Ramos (cell line): ENCODE results near the gene TTC21B.

ENCODE experiments used
- in situ Hi-C: fragments of 300-500 bp; cut with MboI; formaldehyde crosslinking; loops from one replicate; pipeline ENCODE4 v1.14.3; 2022; ENCODE audit warnings: low sequenced_read_pairs; ENCODE audit not compliant: unreplicated experiment

The TTC21B gene

DNA sequence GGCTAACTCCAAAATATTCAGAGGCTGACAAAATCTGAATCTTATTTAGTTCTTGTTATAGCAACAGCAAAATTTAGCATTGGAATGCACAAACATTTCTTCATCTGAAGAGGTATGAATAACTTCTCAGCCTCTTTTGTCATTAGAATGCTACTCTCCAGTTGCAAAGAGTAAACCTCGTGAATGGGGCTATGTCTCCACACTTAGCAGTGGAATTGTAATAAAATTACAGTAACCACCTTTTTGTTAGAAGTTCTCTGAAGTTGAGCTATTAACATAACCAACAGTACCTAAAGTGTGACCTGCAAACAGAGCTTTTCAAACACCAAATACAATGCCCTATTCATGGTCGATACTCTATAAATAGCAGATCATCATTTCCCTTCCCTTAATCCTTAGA is 109.4 kb downstream of the TTC21B start:
- in situ Hi-C loops: no loop called here

DNA sequence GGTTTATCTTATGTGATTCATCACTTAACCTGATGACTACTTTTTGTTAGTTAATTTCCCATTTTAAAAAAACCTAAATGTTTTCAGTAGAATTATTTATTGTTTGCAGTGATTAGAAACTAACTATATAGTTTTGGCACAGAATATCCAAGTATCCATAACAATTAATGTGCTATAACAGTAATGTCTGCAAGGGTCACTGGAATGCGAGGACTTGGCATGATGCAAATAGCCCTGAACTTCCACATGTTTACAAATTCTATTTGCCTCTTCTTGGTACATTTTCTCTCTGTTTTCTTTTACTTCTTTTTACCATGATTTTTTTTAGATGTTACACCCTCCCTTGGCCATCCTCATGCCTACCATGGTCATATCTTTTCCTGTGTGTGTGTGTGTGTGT is 110.2 kb downstream of the TTC21B start:
- in situ Hi-C loops: no loop called here

DNA sequence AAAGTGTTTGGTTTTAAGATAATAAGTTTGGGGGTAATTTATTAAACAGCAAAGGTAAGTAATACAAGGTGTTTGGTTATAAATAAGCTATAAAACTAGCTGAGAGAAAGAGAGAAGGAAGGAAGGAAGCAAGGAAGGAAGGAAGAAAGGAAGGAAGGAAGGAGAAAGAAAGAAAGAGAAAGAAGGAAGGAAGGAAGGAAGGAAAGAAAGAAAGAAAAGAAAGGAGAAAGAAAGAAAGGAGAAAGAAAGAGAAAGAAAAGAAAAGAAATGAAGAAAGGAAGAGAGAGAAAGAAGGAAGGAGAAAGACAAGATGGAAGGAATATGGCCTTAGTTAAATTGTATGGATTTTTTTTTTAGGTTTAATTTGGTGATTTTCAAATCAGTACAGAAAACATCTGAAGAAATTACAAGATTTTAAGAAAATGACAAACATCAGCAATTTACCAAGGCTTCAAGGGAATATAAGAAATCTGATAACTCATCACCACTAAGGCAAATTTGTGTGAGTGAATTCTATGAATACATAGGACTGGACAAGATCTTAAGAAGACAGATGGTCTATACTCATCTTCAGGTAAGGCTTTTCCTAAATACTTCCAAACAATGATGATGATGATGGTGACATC is 113.1 kb downstream of the TTC21B start:
- in situ Hi-C loops: no loop called here

DNA sequence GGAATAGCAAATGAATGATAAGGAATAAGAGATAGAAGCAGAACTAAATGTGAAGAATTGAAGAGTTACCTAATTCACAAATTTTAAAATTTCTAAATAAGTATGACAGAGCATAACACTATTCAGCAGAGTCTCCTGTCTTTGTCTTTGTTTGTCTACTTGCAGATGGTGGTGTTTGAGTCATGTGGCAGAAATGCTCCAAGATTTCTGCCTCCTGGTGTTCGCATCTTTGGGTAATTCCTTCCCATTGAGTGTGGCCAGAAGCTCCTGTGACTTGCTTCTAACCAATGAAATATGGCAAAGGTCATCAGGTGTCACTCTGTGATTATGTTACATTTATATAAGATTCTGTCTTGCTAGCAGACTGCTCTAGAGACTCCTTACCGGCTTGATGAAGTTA is 114.0 kb downstream of the TTC21B start:
- in situ Hi-C loops: no loop called here

DNA sequence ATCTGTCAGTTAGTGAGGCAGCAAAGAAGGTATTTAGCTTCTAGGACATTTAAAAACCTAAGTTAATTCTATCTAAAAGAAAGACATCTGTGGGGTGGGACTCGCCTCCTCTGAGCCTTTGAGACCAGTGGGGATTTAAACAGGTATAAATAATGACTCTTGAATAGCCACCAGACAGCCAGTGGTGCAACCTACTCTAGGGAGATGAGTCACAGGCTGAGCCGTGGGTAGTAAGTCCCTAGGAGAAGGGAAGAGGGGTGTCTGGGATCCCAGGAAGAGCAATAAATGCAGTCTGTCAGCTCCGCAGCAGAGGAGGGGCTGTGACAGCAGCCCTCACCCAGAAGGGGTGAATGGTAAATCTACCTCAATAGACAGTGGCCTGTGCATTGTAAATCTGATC is 116.5 kb downstream of the TTC21B start:
- in situ Hi-C loops: no loop called here

DNA sequence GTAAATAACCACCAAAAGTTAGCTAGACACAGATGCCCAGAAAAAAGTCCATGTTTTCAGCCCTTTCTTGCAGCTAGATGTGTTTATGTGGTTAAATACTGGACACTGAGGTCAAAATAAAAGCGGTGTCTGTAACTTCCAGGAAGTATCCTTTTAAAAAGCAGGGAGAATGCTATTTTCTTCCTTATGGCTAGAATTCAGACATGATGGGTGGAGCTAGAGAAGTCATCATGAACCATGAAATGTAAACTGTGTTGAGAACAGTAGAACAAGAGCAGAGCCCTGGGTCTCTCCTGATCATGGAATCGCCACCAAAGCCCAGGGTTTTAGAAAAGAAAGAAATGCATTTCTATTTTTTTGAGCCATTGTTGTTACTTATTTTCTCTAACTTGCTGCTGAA is 118.2 kb downstream of the TTC21B start:
- in situ Hi-C loops: no loop called here

DNA sequence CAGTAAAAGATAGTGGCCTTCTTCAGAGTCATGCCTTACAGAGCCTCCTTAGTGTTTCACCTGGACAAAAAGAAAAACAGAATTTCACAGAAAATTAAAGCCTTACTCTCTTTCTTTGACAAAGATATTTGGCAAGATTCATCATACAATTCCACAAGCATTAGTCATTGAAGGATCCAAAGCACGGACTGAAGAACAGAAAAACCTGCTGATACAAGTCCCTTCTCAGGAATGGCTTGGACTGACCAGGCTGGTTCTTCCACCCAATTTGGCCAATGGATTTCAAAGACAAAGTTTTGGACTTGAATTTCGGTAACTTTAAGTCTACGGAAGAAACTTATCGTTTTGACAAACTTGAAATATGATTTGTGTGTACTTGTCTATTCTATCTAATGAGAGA is 120.4 kb downstream of the TTC21B start:
- in situ Hi-C loops: no loop called here

DNA sequence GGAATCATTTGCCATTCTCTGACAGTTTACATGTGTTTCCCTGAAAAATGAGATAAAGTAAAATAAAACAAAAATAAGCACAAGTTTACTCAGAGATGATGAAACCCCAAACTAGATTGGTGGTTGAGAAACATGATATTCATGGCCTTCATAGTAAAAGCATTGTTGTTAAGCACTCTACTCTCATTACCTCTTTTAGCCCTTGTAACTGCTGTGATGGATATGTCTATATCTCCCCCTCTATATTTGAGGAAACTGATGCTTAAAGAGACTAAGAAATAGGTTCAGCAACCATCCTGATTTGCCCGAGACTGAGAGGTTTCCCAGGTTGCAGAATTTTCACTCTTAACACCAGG is 125.7 kb downstream of the TTC21B start:
- in situ Hi-C loops: no loop called here

DNA sequence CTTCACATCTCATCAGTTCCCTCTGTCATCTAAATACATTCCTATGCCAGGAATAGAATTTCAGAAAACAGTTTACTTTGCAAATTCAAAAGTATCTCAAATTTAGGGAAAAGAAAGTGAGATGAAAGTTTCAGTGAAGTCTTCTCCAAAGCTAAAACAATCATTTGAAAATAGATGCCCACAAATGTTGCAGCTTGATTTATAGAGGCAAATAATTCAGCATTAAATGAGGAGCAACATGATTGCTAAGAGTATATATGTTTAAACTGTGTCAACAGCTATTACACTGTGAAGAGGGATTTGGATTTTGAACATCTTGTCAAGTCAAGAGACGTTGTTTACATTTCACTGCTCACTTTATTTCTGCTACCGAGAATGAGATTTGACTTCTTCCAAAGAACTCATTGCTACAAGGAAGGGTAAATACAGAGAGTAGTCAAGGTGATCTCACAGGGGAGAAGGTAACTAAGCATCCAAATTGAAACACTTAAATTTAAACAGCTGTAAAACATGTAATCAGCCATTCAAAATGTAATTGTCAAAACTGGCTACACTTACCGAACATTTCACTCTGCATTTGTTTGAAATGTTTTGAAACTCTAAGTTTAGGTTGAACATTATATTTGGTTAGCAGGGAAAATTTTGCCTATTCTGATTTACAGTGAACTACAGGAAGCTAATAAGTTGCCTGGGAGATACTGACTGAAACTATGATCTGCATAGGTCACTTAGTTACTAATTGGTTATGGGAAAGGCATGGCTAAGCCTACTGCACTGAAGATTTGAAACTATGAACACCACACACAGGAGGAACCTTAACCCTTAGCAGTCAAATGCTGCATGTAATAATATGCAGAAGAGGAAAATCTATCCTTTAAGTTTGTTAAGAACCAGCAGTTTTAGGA is 126.3 kb downstream of the TTC21B start:
- in situ Hi-C loops: no loop called here

DNA sequence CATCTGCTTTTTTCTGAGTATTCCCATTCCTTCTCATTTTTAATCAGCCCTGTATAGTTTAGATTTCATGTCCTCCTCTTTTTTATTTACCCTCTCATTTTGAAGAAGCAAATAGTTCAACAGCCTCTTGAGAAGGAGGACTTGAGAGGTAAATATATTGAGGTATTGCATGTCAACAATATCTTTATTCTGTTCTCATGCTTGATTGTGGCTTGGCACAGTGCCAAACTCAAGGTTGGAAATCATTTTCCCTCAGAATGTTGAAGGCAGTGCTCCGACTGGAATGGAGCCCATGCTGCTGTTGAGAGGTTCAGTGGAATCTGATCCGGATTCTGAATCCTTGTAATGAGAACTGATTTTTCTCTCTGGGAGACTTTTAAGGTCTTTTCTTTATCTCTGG is 128.5 kb downstream of the TTC21B start:
- in situ Hi-C loops: no loop called here
